Measurements from ENCODE around the gene COL8A2. TPM values are rescaled to one million over a fixed set of nuclear protein-coding genes. Genes with fewer than 3 reads are reported as not detected.

The COL8A2 gene
- total RNA-seq, 4 donors from 2014 or later = 43.3 to 57.8 (median 50.6) TPM

GRCh38 chr1:36128905-36129206, 3.8 kb upstream of the COL8A2 start:
- H3K4me1 ChIP-seq = peaks cover 0 to 33% (median 11%) of the 10 kb centered on the region in 3 donors
- no peak for ATAC-seq
- H3K4me3 ChIP-seq = no peak overlapping the region
- H3K36me3 ChIP-seq = no peaks in the 10 kb centered on the region
- H3K27ac ChIP-seq = no peak overlapping the region
- H3K9me3 ChIP-seq = no peaks in the 10 kb centered on the region
- no peak for TF ChIP-seq POLR2AphosphoS5 (IDR thresholded peaks at IDR 0.05)
- TF ChIP-seq EP300 (IDR thresholded peaks at IDR 0.05) = no peak
- no peak for TF ChIP-seq CTCF (IDR thresholded peaks at IDR 0.05)
- WGBS, 2 donors (ENCODE audit: low coverage in 1 of 2) = 100% methylated on average over 1 of the region's 3 CpGs; no CpG with 5 or more reads in 1 of the 2 donors
- no peaks in the 10 kb centered on the region for H3K27me3 ChIP-seq

- no peaks in the 10 kb centered on the region for H3K36me3 ChIP-seq
- H3K9me3 ChIP-seq = no peaks in the 10 kb centered on the region
- H3K27me3 ChIP-seq = no peaks in the 10 kb centered on the region
- 81 to 86% methylated on average over 3 to 10 of the region's 11 CpGs for WGBS, 2 donors (ENCODE audit: low coverage in 1 of 2)
- no peak for ATAC-seq
- no peak overlapping the region for H3K27ac ChIP-seq
- peaks cover 0 to 31% (median 14%) of the 10 kb centered on the region in 3 donors for H3K4me1 ChIP-seq
- no peak for TF ChIP-seq POLR2AphosphoS5 (IDR thresholded peaks at IDR 0.05)
- TF ChIP-seq POLR2A (IDR thresholded peaks at IDR 0.05) = no peak
- no peak for TF ChIP-seq CTCF (IDR thresholded peaks at IDR 0.05)
- no peak for TF ChIP-seq EP300 (IDR thresholded peaks at IDR 0.05)
- no peak overlapping the region for H3K4me3 ChIP-seq
Observed at GRCh38 chr1:36128126-36128904, 3.3 kb upstream of the COL8A2 start.

GRCh38 chr1:36126797-36127500, 1.9 kb upstream of the COL8A2 start:
- no peak for ATAC-seq
- Histone ChIP-seq H3K36me3 (no peaks in the 10 kb centered on the region), H3K9me3 (no peaks in the 10 kb centered on the region), H3K27ac (no peak overlapping the region), H3K27me3 (no peaks in the 10 kb centered on the region), H3K4me3 (no peak overlapping the region), H3K4me1 (peaks cover 0 to 34% (median 14%) of the 10 kb centered on the region in 3 donors)
- TF ChIP-seq EP300 (IDR thresholded peaks at IDR 0.05) = no peak
- no peak for TF ChIP-seq CTCF (IDR thresholded peaks at IDR 0.05)
- TF ChIP-seq POLR2A (IDR thresholded peaks at IDR 0.05) = no peak
- no peak for TF ChIP-seq POLR2AphosphoS5 (IDR thresholded peaks at IDR 0.05)
- WGBS, 2 donors (ENCODE audit: low coverage in 1 of 2) = 78 to 83% methylated on average over 1 to 2 of the region's 7 CpGs

- Histone ChIP-seq H3K27me3 (no peaks in the 10 kb centered on the region), H3K9me3 (no peaks in the 10 kb centered on the region), H3K36me3 (no peaks in the 10 kb centered on the region), H3K4me3 (peak overlapping the region in 1 of 2 donors; percentile 60), H3K27ac (no peak overlapping the region), H3K4me1 (peaks cover 0 to 34% (median 14%) of the 10 kb centered on the region in 3 donors)
- 68 to 78% methylated on average over 11 to 19 of the region's 21 CpGs for WGBS, 2 donors (ENCODE audit: low coverage in 1 of 2)
- no peak for ATAC-seq
- TF ChIP-seq POLR2A (IDR thresholded peaks at IDR 0.05) (no peak), POLR2AphosphoS5 (IDR thresholded peaks at IDR 0.05) (no peak), EP300 (IDR thresholded peaks at IDR 0.05) (no peak), CTCF (IDR thresholded peaks at IDR 0.05) (no peak)
Observed at GRCh38 chr1:36126005-36126716, 1.1 kb upstream of the COL8A2 start.
